PC-3 (cell line): Measurements from ENCODE around the gene BRD3. TPM values are rescaled to one million over a fixed set of nuclear protein-coding genes. Genes with fewer than 3 reads are reported as not detected.

Experiments
- ATAC-seq: fragments of 200-7000 bp; cut with Tn5 transposase; 2 replicates; pipeline ENCODE4 v1.9.1; 2020; ENCODE audit warnings: mild to moderate bottlenecking, moderate library complexity
- BruUV-seq: library from RNA; stranded (reverse); fragments of 400-500 nt; replicated peaks from 2 replicates; lab custom pipeline; 2021; lab: Mats Ljungman, UMichigan
- CTCF ChIA-PET: fragments of 300-600 bp; sonication (Branson Sonifier 250); formaldehyde crosslinking; loops from one replicate; lab custom pipeline; 2022; ENCODE audit warnings: antibody characterized with exemption; lab: Charles Lee
- POLR2A ChIA-PET: fragments of 300-600 bp; sonication (Branson Sonifier 250); formaldehyde crosslinking; loops from one replicate; lab custom pipeline; 2022; ENCODE audit warnings: antibody characterized with exemption; ENCODE audit not compliant: unreplicated experiment; lab: Charles Lee
- DNase-seq: peaks from one replicate; pipeline ENCODE4 v3.0.0-alpha.2; 2015
- H2AFZ ChIP-seq: fragments of 300-600 bp; sonication (generic); 2 replicates; pipeline ENCODE4 v1.6.0; 2016; ENCODE audit warnings: antibody characterized with exemption, low read length
- H3F3A ChIP-seq: fragments of 300-600 bp; sonication (generic); one replicate; pipeline ENCODE4 v1.6.0; 2017; ENCODE audit warnings: antibody characterized with exemption, low read length, control low read depth, mild to moderate bottlenecking; ENCODE audit not compliant: unreplicated experiment
- H3K27ac ChIP-seq: fragments of 300-600 bp; sonication (generic); 2 replicates; pipeline ENCODE4 v1.5.1; 2016; ENCODE audit warnings: mild to moderate bottlenecking, low read length
- H3K27me3 ChIP-seq: fragments of 300-600 bp; sonication (generic); 2 replicates; pipeline ENCODE4 v1.6.1; 2016; ENCODE audit warnings: low read length, mixed read lengths
- H3K36me3 ChIP-seq: fragments of 300-600 bp; sonication (generic); 2 replicates; pipeline ENCODE4 v1.6.1; 2016; ENCODE audit warnings: low read depth, mixed run types, low read length, mixed read lengths
- H3K4me1 ChIP-seq: fragments of 300-600 bp; sonication (generic); 2 replicates; pipeline ENCODE4 v1.5.1; 2016; ENCODE audit warnings: low read length; ENCODE audit not compliant: insufficient read depth
- H3K4me2 ChIP-seq: fragments of 300-600 bp; sonication (generic); 2 replicates; pipeline ENCODE4 v1.6.0; 2016; ENCODE audit warnings: low read length
- H3K4me3 ChIP-seq: fragments of 300-600 bp; sonication (generic); 2 replicates; pipeline ENCODE4 v1.5.1; 2016; ENCODE audit warnings: mild to moderate bottlenecking, low read length, mixed read lengths
- H3K79me2 ChIP-seq: fragments of 300-600 bp; sonication (generic); 2 replicates; pipeline ENCODE4 v1.6.1; 2017; ENCODE audit warnings: low read length, mixed read lengths
- H3K9ac ChIP-seq: fragments of 300-600 bp; sonication (generic); 2 replicates; pipeline ENCODE4 v1.6.0; 2016; ENCODE audit warnings: mild to moderate bottlenecking, low read length
- H3K9me2 ChIP-seq: fragments of 300-600 bp; sonication (generic); replicated peaks from 2 replicates; pipeline ENCODE4 v1.6.1; 2016; ENCODE audit warnings: mixed run types, low read length, mixed read lengths
- H3K9me3 ChIP-seq: fragments of 300-600 bp; sonication (generic); 2 replicates; pipeline ENCODE4 v1.6.1; 2016; ENCODE audit warnings: low read length, mixed read lengths
- H4K20me1 ChIP-seq: fragments of 300-600 bp; sonication (generic); 2 replicates; pipeline ENCODE4 v1.6.1; 2016; ENCODE audit warnings: low read length, mixed read lengths
- CTCF ChIP-seq: fragments of 300-600 bp; sonication (generic); conservative IDR thresholded peaks from 2 replicates; pipeline ENCODE4 v1.5.1; 2017; ENCODE audit warnings: antibody characterized with exemption, low read depth, mild to moderate bottlenecking, low read length
- EZH2 ChIP-seq: fragments of 300-600 bp; sonication (generic); IDR thresholded peaks from one replicate; pipeline ENCODE4 v1.6.1; 2017; ENCODE audit warnings: antibody characterized with exemption, mild to moderate bottlenecking, low read length; ENCODE audit not compliant: unreplicated experiment
- EZH2phosphoT487 ChIP-seq: fragments of 300-600 bp; sonication (generic); IDR thresholded peaks from 2 replicates; pipeline ENCODE4 v1.6.1; 2018; ENCODE audit warnings: mild to moderate bottlenecking, antibody characterized with exemption, low read length, borderline replicate concordance
- intact Hi-C: fragments of 100-400 bp; cut with micrococcal nuclease; formaldehyde crosslinking; loops from 2 replicates; pipeline ENCODE4 v1.9.0; 2023
- total RNA-seq: library from RNA; depleted of rRNA; stranded (reverse); fragments of >200 nt; gene quantifications from 2 replicates; pipeline ENCODE4 v1.2.3, GENCODE V29; 2014

Gene BRD3
- total RNA-seq, 1 experiment from 2014 or later = 5.5 TPM

GRCh38 chr9:134007571-134007970, 60.3 kb downstream of the BRD3 start:
- Histone ChIP-seq H3K9me2 (no peaks in the 10 kb centered on the region), H3K9ac (no peak overlapping the region), H3K9me3 (no peaks in the 10 kb centered on the region), H3F3A (no peaks in the 10 kb centered on the region), H3K4me1 (no peaks in the 10 kb centered on the region), H3K36me3 (no peaks in the 10 kb centered on the region), H3K27ac (no peak overlapping the region), H4K20me1 (no peaks in the 10 kb centered on the region), H3K4me3 (no peak overlapping the region), H3K27me3 (no peaks in the 10 kb centered on the region), H3K4me2 (no peak overlapping the region), H3K79me2 (no peaks in the 10 kb centered on the region), H2AFZ (no peak overlapping the region)
- intact Hi-C loops = no loop called here
- no peak for DNase-seq
- no peak for ATAC-seq
- ChIA-PET CTCF (interaction anchor here (0.7 kb wide), 1 partner anchor 17 kb away, joined by 10 read pairs; the partner anchor contains the start of gene BRD3OS), POLR2A (no interaction called here)
- TF ChIP-seq EZH2 = no peak
- TF ChIP-seq CTCF = no peak
- TF ChIP-seq EZH2phosphoT487 = no peak
- no TSS peak for BruUV-seq

- intact Hi-C loops = no loop called here
- H3K27ac ChIP-seq = no peak overlapping the region
- H2AFZ ChIP-seq = no peak overlapping the region
- no peaks in the 10 kb centered on the region for H3K9me3 ChIP-seq
- no peaks in the 10 kb centered on the region for H3K9me2 ChIP-seq
- no peak overlapping the region for H3K9ac ChIP-seq
- no peak overlapping the region for H3K4me2 ChIP-seq
- ATAC-seq (no peak), DNase-seq (no peak)
- H3K4me3 ChIP-seq = no peak overlapping the region
- H3F3A ChIP-seq = no peaks in the 10 kb centered on the region
- H4K20me1 ChIP-seq = no peaks in the 10 kb centered on the region
- no TSS peak for BruUV-seq
- TF ChIP-seq CTCF (no peak), EZH2 (no peak), EZH2phosphoT487 (no peak)
- no peaks in the 10 kb centered on the region for H3K79me2 ChIP-seq
- no peaks in the 10 kb centered on the region for H3K27me3 ChIP-seq
- ChIA-PET CTCF (interaction anchor here (0.7 kb wide), 1 partner anchor 18 kb away, joined by 10 read pairs; the partner anchor contains the start of gene BRD3OS), POLR2A (no interaction called here)
- H3K4me1 ChIP-seq = no peaks in the 10 kb centered on the region
- no peaks in the 10 kb centered on the region for H3K36me3 ChIP-seq
These were observed 60.7 kb downstream of the BRD3 start for GRCh38 chr9:134007150-134007549.

GRCh38 chr9:134005381-134005780, 62.4 kb downstream of the BRD3 start:
- no peaks in the 10 kb centered on the region for H4K20me1 ChIP-seq
- H3K79me2 ChIP-seq = no peaks in the 10 kb centered on the region
- no peak overlapping the region for H3K4me3 ChIP-seq
- intact Hi-C loops = no loop called here
- H3K4me2 ChIP-seq = no peak overlapping the region
- no peak overlapping the region for H3K9ac ChIP-seq
- ATAC-seq (no peak), DNase-seq (no peak)
- TF ChIP-seq CTCF (no peak), EZH2phosphoT487 (no peak), EZH2 (no peak)
- H2AFZ ChIP-seq = no peak overlapping the region
- H3K9me3 ChIP-seq = no peaks in the 10 kb centered on the region
- H3K27ac ChIP-seq = no peak overlapping the region
- H3K27me3 ChIP-seq = no peaks in the 10 kb centered on the region
- no peaks in the 10 kb centered on the region for H3K9me2 ChIP-seq
- CTCF ChIA-PET = no interaction called here
- H3K36me3 ChIP-seq = no peaks in the 10 kb centered on the region
- no peaks in the 10 kb centered on the region for H3F3A ChIP-seq
- H3K4me1 ChIP-seq = no peaks in the 10 kb centered on the region
- POLR2A ChIA-PET = interaction anchor here (0.5 kb wide), 1 partner anchor 168 kb away, joined by 3 read pairs; no protein-coding TSS in a partner anchor
- no TSS peak for BruUV-seq
